AG04449 (cell line): ENCODE measurements around the gene PRODH.
"Not testable (repeated sequence)": the region's sequence is repeated elsewhere in the genome, so short reads cannot be mapped to it uniquely, and the experiment has no call there.

Experiments used
- CTCF ChIA-PET: fragments of 350-600 bp; formaldehyde crosslinking; extraction: SDS; loops from one replicate; lab custom pipeline; 2021; ENCODE audit warnings: antibody characterized with exemption; lab: Yijun Ruan, JAX
- POLR2A ChIA-PET: fragments of 400-600, 350-600 bp; formaldehyde crosslinking; extraction: SDS; loops from one replicate; lab custom pipeline; 2020; ENCODE audit warnings: antibody characterized with exemption, inconsistent platforms; lab: Yijun Ruan, JAX
- DNase-seq: peaks from one replicate; pipeline ENCODE4 v3.0.0-alpha.2; 2010; ENCODE audit warnings: low read depth, low spot score
- H3K4me3 ChIP-seq: 2 replicates; pipeline ENCODE4 v1.5.1; 2011; ENCODE audit warnings: low read depth, mild to moderate bottlenecking, control low read depth, low read length
- TF ChIP-seq, protein P1 (sequence below): IDR thresholded peaks from one replicate; pipeline ENCODE4 v1.5.1; 2011; ENCODE audit warnings: mild to moderate bottlenecking, moderate library complexity, low read length, control low read depth, inconsistent platforms; ENCODE audit not compliant: insufficient read depth; ENCODE audit errors: missing control alignments

Gene PRODH

GRCh38 chr22:18888115-18888514 is 48.0 kb downstream of the PRODH start:
- POLR2A ChIA-PET = no interaction called here
- H3K4me3 ChIP-seq = no peak overlapping the region
- TF ChIP-seq, protein P1, sequence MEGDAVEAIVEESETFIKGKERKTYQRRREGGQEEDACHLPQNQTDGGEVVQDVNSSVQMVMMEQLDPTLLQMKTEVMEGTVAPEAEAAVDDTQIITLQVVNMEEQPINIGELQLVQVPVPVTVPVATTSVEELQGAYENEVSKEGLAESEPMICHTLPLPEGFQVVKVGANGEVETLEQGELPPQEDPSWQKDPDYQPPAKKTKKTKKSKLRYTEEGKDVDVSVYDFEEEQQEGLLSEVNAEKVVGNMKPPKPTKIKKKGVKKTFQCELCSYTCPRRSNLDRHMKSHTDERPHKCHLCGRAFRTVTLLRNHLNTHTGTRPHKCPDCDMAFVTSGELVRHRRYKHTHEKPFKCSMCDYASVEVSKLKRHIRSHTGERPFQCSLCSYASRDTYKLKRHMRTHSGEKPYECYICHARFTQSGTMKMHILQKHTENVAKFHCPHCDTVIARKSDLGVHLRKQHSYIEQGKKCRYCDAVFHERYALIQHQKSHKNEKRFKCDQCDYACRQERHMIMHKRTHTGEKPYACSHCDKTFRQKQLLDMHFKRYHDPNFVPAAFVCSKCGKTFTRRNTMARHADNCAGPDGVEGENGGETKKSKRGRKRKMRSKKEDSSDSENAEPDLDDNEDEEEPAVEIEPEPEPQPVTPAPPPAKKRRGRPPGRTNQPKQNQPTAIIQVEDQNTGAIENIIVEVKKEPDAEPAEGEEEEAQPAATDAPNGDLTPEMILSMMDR = no peak
- no peak for DNase-seq
- CTCF ChIA-PET = no interaction called here

GRCh38 chr22:18884465-18884864 is 51.6 kb downstream of the PRODH start:
- DNase-seq, H3K4me3 ChIP-seq, POLR2A ChIA-PET, CTCF ChIA-PET: not testable (repeated sequence)

GRCh38 chr22:18881260-18881659 is 54.8 kb downstream of the PRODH start:
- CTCF ChIA-PET, DNase-seq, POLR2A ChIA-PET, H3K4me3 ChIP-seq: not testable (repeated sequence)
